Gastrocnemius medialis (tissue), 4 donors: ENCODE measurements around the gene GRIK3. TPM values are rescaled to one million over a fixed set of nuclear protein-coding genes. Genes with fewer than 3 reads are reported as not detected.

ENCODE experiments used
- ATAC-seq, 2 donors: fragments of 150-250 bp; one replicate each; pipeline ENCODE4 v1.9.1; 2016
- DNase-seq, 2 donors: peaks; one replicate each; pipeline ENCODE4 v3.0.0-alpha.2; 2019
- H3K27ac ChIP-seq, 4 donors: fragments of 200-600 bp; sonication (generic); 1 replicate in 1 of 4; 2 replicates in 3 of 4; pipeline ENCODE4 v1.5.1; 2016 to 2018; ENCODE audit warnings: mild to moderate bottlenecking in 2 of 4, moderate library complexity in 1 of 4
- H3K27me3 ChIP-seq, 3 donors: fragments of 200-600 bp; sonication (generic) in 2 of 3; 1 replicate in 1 of 3; 2 replicates in 2 of 3; pipeline versions ENCODE4 v1.5.1 to v1.6.0; 2016 to 2019; ENCODE audit warnings: mild to moderate bottlenecking in 1 of 3, moderate library complexity in 1 of 3
- H3K36me3 ChIP-seq, 2 donors: fragments of 200-600 bp; sonication (generic) in 1 of 2; one replicate each; pipeline ENCODE4 v1.5.1; 2017 to 2018
- H3K4me1 ChIP-seq, 2 donors: fragments of 200-600 bp; sonication (generic) in 1 of 2; one replicate each; pipeline ENCODE4 v1.5.1; 2016 to 2017; ENCODE audit warnings: mild to moderate bottlenecking in 2 of 2
- H3K4me3 ChIP-seq, 4 donors: fragments of 200-600 bp; sonication (generic) in 3 of 4; 1 replicate in 1 of 4; 2 replicates in 3 of 4; pipeline ENCODE4 v1.5.1; 2016 to 2019; ENCODE audit warnings: mild to moderate bottlenecking in 2 of 4
- H3K9me3 ChIP-seq, 3 donors: fragments of 200-600 bp; sonication (generic) in 2 of 3; 1 replicate in 1 of 3; 2 replicates in 2 of 3; pipeline ENCODE4 v1.5.1; 2016 to 2019
- POLR2A ChIP-seq, 2 donors: fragments of 450-650 bp; IDR thresholded peaks; one replicate each; pipeline ENCODE4 v1.6.1; 2017; ENCODE audit warnings: antibody characterized with exemption in 2 of 2, mild to moderate bottlenecking in 2 of 2, moderate library complexity in 2 of 2
- in situ Hi-C, 4 donors: fragments of 200-750 bp; cut with MboI; loops; one replicate each; pipeline versions ENCODE4 v1.15.0 to v1.8.0; 2017; ENCODE audit warnings: low sequenced_read_pairs in 4 of 4
- intact Hi-C: fragments of 100-400 bp; cut with DNase I; formaldehyde crosslinking; loops from one replicate; pipeline ENCODE4 v1.15.1; 2023; ENCODE audit warnings: low total_unique reads
- total RNA-seq, 4 donors: library from RNA; depleted of rRNA; stranded (reverse); fragments of >200 nt; gene quantifications; one replicate each; pipeline versions ENCODE4 v1.1.0 to v1.2.3, GENCODE V29; 2016
- TF ChIP-seq, protein P1 (sequence below), 5 experiments: fragments of 450-650 bp in 3 of 5; fragments of 200-600 bp in 2 of 5; sonication (generic) in 2 of 5; IDR thresholded peaks in 4 of 5; conservative IDR thresholded peaks in 1 of 5; 1 replicate in 4 of 5; 2 replicates in 1 of 5; pipeline ENCODE4 v1.5.1; 2016 to 2019; ENCODE audit warnings: antibody characterized with exemption in 5 of 5, mild to moderate bottlenecking in 3 of 5, moderate library complexity in 3 of 5

The GRIK3 gene
- total RNA-seq, 4 donors from 2014 or later, result 0.13 to 0.22 (median 0.13) TPM; not detected in 1

DNA sequence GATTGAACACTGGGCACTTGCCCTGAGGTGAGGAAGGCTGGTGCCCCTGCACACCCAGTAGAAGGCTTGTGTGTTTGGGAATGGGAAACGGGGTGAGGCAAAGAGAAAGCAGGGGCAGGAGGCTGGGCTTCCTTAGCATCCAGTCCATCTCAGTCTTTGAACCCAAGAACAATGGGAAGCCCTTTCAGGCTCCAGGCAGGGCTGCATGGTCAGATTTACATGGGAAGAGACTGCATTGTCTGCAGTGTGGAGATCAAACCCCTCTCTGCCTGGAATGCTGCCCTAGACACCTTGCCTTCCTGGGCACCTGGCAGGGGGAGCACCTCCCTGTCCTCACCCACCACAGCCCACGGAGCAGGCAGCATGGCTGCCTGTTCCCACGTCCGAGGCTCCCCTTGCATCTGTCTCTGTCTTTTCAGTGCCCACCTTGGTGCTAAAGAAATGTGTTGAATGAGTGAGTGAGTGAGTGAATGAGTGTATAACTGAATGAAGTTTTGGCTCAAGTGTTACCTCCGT is 268.5 kb downstream of the GRIK3 start:
- no peaks in the 10 kb centered on the region for H3K36me3 ChIP-seq
- no peak overlapping the region for H3K4me3 ChIP-seq
- TF ChIP-seq, protein P1, sequence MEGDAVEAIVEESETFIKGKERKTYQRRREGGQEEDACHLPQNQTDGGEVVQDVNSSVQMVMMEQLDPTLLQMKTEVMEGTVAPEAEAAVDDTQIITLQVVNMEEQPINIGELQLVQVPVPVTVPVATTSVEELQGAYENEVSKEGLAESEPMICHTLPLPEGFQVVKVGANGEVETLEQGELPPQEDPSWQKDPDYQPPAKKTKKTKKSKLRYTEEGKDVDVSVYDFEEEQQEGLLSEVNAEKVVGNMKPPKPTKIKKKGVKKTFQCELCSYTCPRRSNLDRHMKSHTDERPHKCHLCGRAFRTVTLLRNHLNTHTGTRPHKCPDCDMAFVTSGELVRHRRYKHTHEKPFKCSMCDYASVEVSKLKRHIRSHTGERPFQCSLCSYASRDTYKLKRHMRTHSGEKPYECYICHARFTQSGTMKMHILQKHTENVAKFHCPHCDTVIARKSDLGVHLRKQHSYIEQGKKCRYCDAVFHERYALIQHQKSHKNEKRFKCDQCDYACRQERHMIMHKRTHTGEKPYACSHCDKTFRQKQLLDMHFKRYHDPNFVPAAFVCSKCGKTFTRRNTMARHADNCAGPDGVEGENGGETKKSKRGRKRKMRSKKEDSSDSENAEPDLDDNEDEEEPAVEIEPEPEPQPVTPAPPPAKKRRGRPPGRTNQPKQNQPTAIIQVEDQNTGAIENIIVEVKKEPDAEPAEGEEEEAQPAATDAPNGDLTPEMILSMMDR (IDR thresholded peaks at IDR 0.05 in 4 of 5, conservative IDR thresholded peaks at IDR 0.05 in 1 of 5), result no peak
- no peak for TF ChIP-seq POLR2A (IDR thresholded peaks at IDR 0.05)
- H3K27me3 ChIP-seq, result peaks cover 0 to 17% (median 7%) of the 10 kb centered on the region in 3 donors
- H3K9me3 ChIP-seq, result no peaks in the 10 kb centered on the region
- in situ Hi-C loops, result no loop called here
- no peak overlapping the region for H3K27ac ChIP-seq
- no peak for DNase-seq
- ATAC-seq, result no peak
- intact Hi-C loops, result no loop called here
- H3K4me1 ChIP-seq, result no peaks in the 10 kb centered on the region

DNA sequence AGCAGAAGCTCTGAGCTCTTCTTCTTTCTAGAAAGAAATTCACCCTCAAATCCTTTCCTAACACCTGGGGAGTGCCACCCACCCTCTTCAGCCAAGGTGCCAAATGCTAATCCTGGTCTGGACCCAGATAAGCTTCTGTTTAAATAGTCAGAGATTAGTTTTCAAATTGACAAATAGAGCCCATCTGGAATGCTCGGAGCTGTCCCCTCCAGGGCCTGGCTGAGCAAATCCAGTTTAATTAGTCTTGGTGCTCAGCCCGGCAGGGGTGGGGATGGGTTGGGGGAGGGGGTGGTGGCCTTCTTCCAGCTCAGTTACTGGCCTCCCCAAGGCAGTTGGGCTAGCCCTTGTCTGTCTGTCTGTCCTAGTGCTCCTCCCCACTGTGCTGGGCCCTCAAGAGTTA is 269.5 kb downstream of the GRIK3 start:
- in situ Hi-C loops (no loop called here), intact Hi-C loops (no loop called here)
- DNase-seq, result no peak
- TF ChIP-seq POLR2A (IDR thresholded peaks at IDR 0.05), result no peak
- TF ChIP-seq, protein P1 (IDR thresholded peaks at IDR 0.05 in 4 of 5, conservative IDR thresholded peaks at IDR 0.05 in 1 of 5), result no peak
- Histone ChIP-seq H3K27ac (no peak overlapping the region), H3K9me3 (no peaks in the 10 kb centered on the region), H3K4me1 (no peaks in the 10 kb centered on the region), H3K4me3 (no peak overlapping the region), H3K27me3 (peaks cover 0 to 8% (median 4%) of the 10 kb centered on the region in 3 donors), H3K36me3 (no peaks in the 10 kb centered on the region)
- ATAC-seq, result no peak

DNA sequence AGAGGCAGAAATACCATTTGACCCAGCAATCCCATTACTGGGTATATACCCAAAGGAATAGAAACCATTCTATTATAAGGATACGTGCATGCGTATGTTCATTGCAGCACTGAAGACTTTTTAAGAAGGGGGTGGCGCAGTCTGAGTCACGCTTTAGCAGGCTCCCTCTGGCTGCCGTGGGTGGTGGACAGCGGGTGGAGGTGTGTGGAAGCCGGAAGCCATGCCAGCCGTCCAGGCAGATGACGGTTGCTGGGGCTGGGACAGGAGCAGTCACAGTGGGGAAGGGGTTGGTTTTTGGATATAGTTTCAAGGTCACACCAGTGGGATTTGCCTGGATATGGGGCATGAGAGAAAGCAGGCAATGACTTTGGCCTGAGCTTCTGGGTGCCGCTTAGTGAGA is 270.5 kb downstream of the GRIK3 start:
- in situ Hi-C loops (no loop called here), intact Hi-C loops (no loop called here)
- Histone ChIP-seq H3K27ac (no peak overlapping the region), H3K36me3 (no peaks in the 10 kb centered on the region), H3K4me1 (no peaks in the 10 kb centered on the region), H3K4me3 (no peak overlapping the region), H3K27me3 (peaks cover 0 to 4% (median 1%) of the 10 kb centered on the region in 3 donors), H3K9me3 (no peaks in the 10 kb centered on the region)
- no peak for DNase-seq
- no peak for ATAC-seq
- TF ChIP-seq, protein P1 (IDR thresholded peaks at IDR 0.05 in 4 of 5, conservative IDR thresholded peaks at IDR 0.05 in 1 of 5), result no peak
- no peak for TF ChIP-seq POLR2A (IDR thresholded peaks at IDR 0.05)

DNA sequence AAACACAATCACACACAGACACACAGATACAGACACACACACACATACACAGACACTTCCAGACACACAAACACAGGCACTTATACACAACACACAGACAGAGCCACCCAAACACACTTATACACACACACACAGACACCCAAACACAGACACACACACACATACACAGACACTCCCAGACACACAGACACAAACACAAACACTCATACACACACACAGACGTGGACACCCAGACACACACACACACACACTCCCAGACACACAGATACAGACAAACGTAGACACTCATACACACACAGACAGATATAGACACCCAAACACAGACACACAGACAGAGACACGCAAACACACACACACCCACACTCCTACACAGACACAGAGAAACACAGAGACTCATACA is 272.1 kb downstream of the GRIK3 start:
- DNase-seq (no peak), ATAC-seq (no peak)
- H3K27me3 ChIP-seq, result no peaks in the 10 kb centered on the region
- no peaks in the 10 kb centered on the region for H3K36me3 ChIP-seq
- no peak overlapping the region for H3K27ac ChIP-seq
- H3K9me3 ChIP-seq, result no peaks in the 10 kb centered on the region
- intact Hi-C loops, result no loop called here
- in situ Hi-C loops, result no loop called here
- no peaks in the 10 kb centered on the region for H3K4me1 ChIP-seq
- H3K4me3 ChIP-seq, result no peak overlapping the region
- TF ChIP-seq POLR2A (IDR thresholded peaks at IDR 0.05), result no peak
- TF ChIP-seq, protein P1 (IDR thresholded peaks at IDR 0.05 in 4 of 5, conservative IDR thresholded peaks at IDR 0.05 in 1 of 5), result no peak

DNA sequence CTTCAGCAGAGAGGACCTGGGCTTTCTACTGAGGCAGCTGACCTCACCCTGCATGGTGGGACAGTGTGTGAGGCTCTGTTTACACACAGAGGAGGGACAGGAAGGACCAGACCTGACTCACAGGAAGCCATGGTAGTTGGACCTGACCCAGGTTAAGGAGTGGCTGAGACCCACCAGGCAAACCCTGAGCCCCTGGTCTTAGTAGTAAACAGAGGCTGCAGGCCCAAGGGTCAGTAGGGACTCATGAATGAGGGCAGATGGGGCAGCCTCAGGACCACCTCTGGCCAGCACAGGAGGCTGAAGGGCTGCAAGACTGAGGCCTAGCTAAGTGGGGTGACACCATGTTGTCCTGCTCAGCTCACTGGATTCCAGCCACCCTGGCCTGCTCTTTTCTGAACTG is 273.2 kb downstream of the GRIK3 start:
- no peaks in the 10 kb centered on the region for H3K36me3 ChIP-seq
- no peaks in the 10 kb centered on the region for H3K27me3 ChIP-seq
- no peak overlapping the region for H3K27ac ChIP-seq
- intact Hi-C loops, result no loop called here
- in situ Hi-C loops, result no loop called here
- H3K9me3 ChIP-seq, result no peaks in the 10 kb centered on the region
- no peak for ATAC-seq
- H3K4me1 ChIP-seq, result no peaks in the 10 kb centered on the region
- no peak overlapping the region for H3K4me3 ChIP-seq
- TF ChIP-seq, protein P1 (IDR thresholded peaks at IDR 0.05 in 4 of 5, conservative IDR thresholded peaks at IDR 0.05 in 1 of 5), result no peak
- no peak for TF ChIP-seq POLR2A (IDR thresholded peaks at IDR 0.05)
- no peak for DNase-seq
